Neural cell (in vitro differentiated cells): ENCODE data around the gene CRACDL. TPM values are rescaled to one million over a fixed set of nuclear protein-coding genes. Genes with fewer than 3 reads are reported as not detected.

Source experiments
- H2AFZ ChIP-seq: fragments of 200-600, 300-800 bp; sonication (generic), shearing (Covaris generic); 2 replicates; pipeline ENCODE4 v1.6.0; 2014; ENCODE audit warnings: low read depth, mild to moderate bottlenecking, antibody characterized with exemption, low read length, moderate library complexity
- H3F3A ChIP-seq: fragments of 200-600 bp; shearing (Covaris generic); 2 replicates; pipeline ENCODE4 v1.6.1; 2016; ENCODE audit warnings: mild to moderate bottlenecking, moderate library complexity, mixed read lengths, antibody characterized with exemption, low read length; ENCODE audit not compliant: insufficient read depth, poor library complexity, severe bottlenecking
- H3K27ac ChIP-seq: fragments of 200-600, 300-800 bp; sonication (generic), shearing (Covaris generic); 2 replicates; pipeline ENCODE4 v1.5.1; 2014; ENCODE audit warnings: mild to moderate bottlenecking, low read length, moderate library complexity
- H3K27me3 ChIP-seq: fragments of 300-800, 200-600 bp; sonication (generic), shearing (Covaris generic); 2 replicates; pipeline ENCODE4 v1.6.0; 2014; ENCODE audit warnings: mild to moderate bottlenecking, low read depth, low read length, moderate library complexity; ENCODE audit not compliant: insufficient read depth
- H3K36me3 ChIP-seq: fragments of 300-800, 200-600 bp; sonication (generic), shearing (Covaris generic); 2 replicates; pipeline ENCODE4 v1.5.1; 2014; ENCODE audit warnings: mild to moderate bottlenecking, antibody characterized with exemption, low read length, moderate library complexity; ENCODE audit not compliant: insufficient read depth
- H3K4me2 ChIP-seq: fragments of 300-800, 200-600 bp; sonication (generic), shearing (Covaris generic); 2 replicates; pipeline ENCODE4 v1.6.0; 2014; ENCODE audit warnings: mild to moderate bottlenecking, low read length
- H3K4me3 ChIP-seq: fragments of 300-800, 200-600 bp; sonication (generic), shearing (Covaris generic); 2 replicates; pipeline ENCODE4 v1.5.1; 2014; ENCODE audit warnings: mild to moderate bottlenecking, low read length, moderate library complexity
- H3K79me2 ChIP-seq: fragments of 200-600 bp; shearing (Covaris generic); replicated peaks from 2 replicates; pipeline ENCODE4 v1.6.0; 2014; ENCODE audit warnings: mild to moderate bottlenecking, low read length, moderate library complexity; ENCODE audit not compliant: insufficient read depth
- H3K9ac ChIP-seq: fragments of 300-800, 200-600 bp; sonication (generic), shearing (Covaris generic); 2 replicates; pipeline ENCODE4 v1.6.1; 2016; ENCODE audit warnings: mild to moderate bottlenecking, low read length, mixed read lengths
- H3K9me2 ChIP-seq: fragments of 200-600 bp; shearing (Covaris generic); 2 replicates; pipeline ENCODE4 v1.6.1; 2016; ENCODE audit warnings: mild to moderate bottlenecking, low read length, mixed read lengths; ENCODE audit not compliant: insufficient read depth
- H3K9me3 ChIP-seq: fragments of 200-600, 300-800 bp; sonication (generic), shearing (Covaris generic); 2 replicates; pipeline ENCODE4 v1.6.1; 2016; ENCODE audit warnings: mild to moderate bottlenecking, mixed run types, low read length, moderate library complexity, mixed read lengths
- H4K20me1 ChIP-seq: fragments of 200-600 bp; shearing (Covaris generic); 2 replicates; pipeline ENCODE4 v1.6.1; 2016; ENCODE audit warnings: mild to moderate bottlenecking, mixed run types; ENCODE audit not compliant: insufficient read depth
- CTCF ChIP-seq: fragments of 450-650 bp; IDR thresholded peaks from 2 replicates; pipeline ENCODE4 v1.5.1; 2014; ENCODE audit warnings: antibody characterized with exemption, mild to moderate bottlenecking, moderate library complexity; ENCODE audit not compliant: poor library complexity, severe bottlenecking
- EP300 ChIP-seq: fragments of 450-650 bp; conservative IDR thresholded peaks from 2 replicates; pipeline ENCODE4 v1.6.1; 2014; ENCODE audit warnings: antibody characterized with exemption, mild to moderate bottlenecking, moderate library complexity; ENCODE audit not compliant: poor library complexity, severe bottlenecking
- EZH2 ChIP-seq: fragments of 200-600, 300-800 bp; shearing (Covaris generic), sonication (generic); IDR thresholded peaks from 2 replicates; pipeline ENCODE4 v1.6.1; 2014; ENCODE audit warnings: antibody characterized with exemption, low read length, borderline replicate concordance, mild to moderate bottlenecking; ENCODE audit not compliant: insufficient read depth, poor library complexity, severe bottlenecking
- MXI1 ChIP-seq: fragments of 450-650 bp; conservative IDR thresholded peaks from 2 replicates; pipeline ENCODE4 v1.6.1; 2014; ENCODE audit warnings: antibody characterized with exemption, mild to moderate bottlenecking; ENCODE audit not compliant: poor library complexity, severe bottlenecking
- POLR2AphosphoS5 ChIP-seq: IDR thresholded peaks from 2 replicates; pipeline ENCODE4 v1.6.1; 2012
- RAD21 ChIP-seq: fragments of 450-650 bp; conservative IDR thresholded peaks from 2 replicates; pipeline ENCODE4 v1.6.1; 2014; ENCODE audit warnings: antibody characterized with exemption, mild to moderate bottlenecking, moderate library complexity
- REST ChIP-seq: IDR thresholded peaks from 2 replicates; pipeline ENCODE4 v1.6.1; 2012; ENCODE audit warnings: borderline replicate concordance
- SMC3 ChIP-seq: fragments of 450-650 bp; conservative IDR thresholded peaks from 2 replicates; pipeline ENCODE4 v1.6.1; 2014; ENCODE audit warnings: antibody characterized with exemption, mild to moderate bottlenecking, moderate library complexity; ENCODE audit not compliant: poor library complexity
- TAF1 ChIP-seq: IDR thresholded peaks from 2 replicates; pipeline ENCODE4 v1.6.1; 2012; ENCODE audit warnings: low read depth
- polyA plus RNA-seq: library from polyadenylated mRNA; depleted of rRNA; stranded (reverse); fragments of >200 nt; gene quantifications from 2 replicates; pipeline ENCODE4 v1.2.3, GENCODE V29; 2014

CRACDL gene
- polyA plus RNA-seq, 1 donor from 2014 or later = 0.85 TPM

GRCh38 chr2:98894331-98895000 lies 41.6 kb downstream of the CRACDL start:
- Histone ChIP-seq H3K4me3 (no peak overlapping the region), H3K9me3 (no peaks in the 10 kb centered on the region), H3K79me2 (no peaks in the 10 kb centered on the region), H2AFZ (no peak overlapping the region), H3K36me3 (no peaks in the 10 kb centered on the region), H3K27me3 (no peaks in the 10 kb centered on the region), H3K9ac (no peak overlapping the region), H3K9me2 (no peaks in the 10 kb centered on the region), H3K27ac (no peak overlapping the region), H3F3A (no peaks in the 10 kb centered on the region), H4K20me1 (no peaks in the 10 kb centered on the region), H3K4me2 (no peak overlapping the region)
- TF ChIP-seq RAD21 (no peak), EZH2 (no peak), SMC3 (no peak), CTCF (no peak), REST (no peak), EP300 (no peak), MXI1 (no peak), TAF1 (no peak), POLR2AphosphoS5 (no peak)

GRCh38 chr2:98893911-98894321 lies 42.1 kb downstream of the CRACDL start:
- Histone ChIP-seq H3F3A (no peaks in the 10 kb centered on the region), H3K9me2 (no peaks in the 10 kb centered on the region), H2AFZ (no peak overlapping the region), H3K9me3 (no peaks in the 10 kb centered on the region), H4K20me1 (no peaks in the 10 kb centered on the region), H3K27ac (no peak overlapping the region), H3K36me3 (no peaks in the 10 kb centered on the region), H3K4me3 (no peak overlapping the region), H3K4me2 (no peak overlapping the region), H3K9ac (no peak overlapping the region), H3K79me2 (no peaks in the 10 kb centered on the region), H3K27me3 (no peaks in the 10 kb centered on the region)
- no peak for TF ChIP-seq POLR2AphosphoS5
- no peak for TF ChIP-seq EZH2
- TF ChIP-seq MXI1 = no peak
- no peak for TF ChIP-seq RAD21
- TF ChIP-seq SMC3 = no peak
